ENCODE data around the gene RC3H2.

The RC3H2 gene, protein sequence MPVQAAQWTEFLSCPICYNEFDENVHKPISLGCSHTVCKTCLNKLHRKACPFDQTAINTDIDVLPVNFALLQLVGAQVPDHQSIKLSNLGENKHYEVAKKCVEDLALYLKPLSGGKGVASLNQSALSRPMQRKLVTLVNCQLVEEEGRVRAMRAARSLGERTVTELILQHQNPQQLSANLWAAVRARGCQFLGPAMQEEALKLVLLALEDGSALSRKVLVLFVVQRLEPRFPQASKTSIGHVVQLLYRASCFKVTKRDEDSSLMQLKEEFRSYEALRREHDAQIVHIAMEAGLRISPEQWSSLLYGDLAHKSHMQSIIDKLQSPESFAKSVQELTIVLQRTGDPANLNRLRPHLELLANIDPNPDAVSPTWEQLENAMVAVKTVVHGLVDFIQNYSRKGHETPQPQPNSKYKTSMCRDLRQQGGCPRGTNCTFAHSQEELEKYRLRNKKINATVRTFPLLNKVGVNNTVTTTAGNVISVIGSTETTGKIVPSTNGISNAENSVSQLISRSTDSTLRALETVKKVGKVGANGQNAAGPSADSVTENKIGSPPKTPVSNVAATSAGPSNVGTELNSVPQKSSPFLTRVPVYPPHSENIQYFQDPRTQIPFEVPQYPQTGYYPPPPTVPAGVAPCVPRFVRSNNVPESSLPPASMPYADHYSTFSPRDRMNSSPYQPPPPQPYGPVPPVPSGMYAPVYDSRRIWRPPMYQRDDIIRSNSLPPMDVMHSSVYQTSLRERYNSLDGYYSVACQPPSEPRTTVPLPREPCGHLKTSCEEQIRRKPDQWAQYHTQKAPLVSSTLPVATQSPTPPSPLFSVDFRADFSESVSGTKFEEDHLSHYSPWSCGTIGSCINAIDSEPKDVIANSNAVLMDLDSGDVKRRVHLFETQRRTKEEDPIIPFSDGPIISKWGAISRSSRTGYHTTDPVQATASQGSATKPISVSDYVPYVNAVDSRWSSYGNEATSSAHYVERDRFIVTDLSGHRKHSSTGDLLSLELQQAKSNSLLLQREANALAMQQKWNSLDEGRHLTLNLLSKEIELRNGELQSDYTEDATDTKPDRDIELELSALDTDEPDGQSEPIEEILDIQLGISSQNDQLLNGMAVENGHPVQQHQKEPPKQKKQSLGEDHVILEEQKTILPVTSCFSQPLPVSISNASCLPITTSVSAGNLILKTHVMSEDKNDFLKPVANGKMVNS

DNA sequence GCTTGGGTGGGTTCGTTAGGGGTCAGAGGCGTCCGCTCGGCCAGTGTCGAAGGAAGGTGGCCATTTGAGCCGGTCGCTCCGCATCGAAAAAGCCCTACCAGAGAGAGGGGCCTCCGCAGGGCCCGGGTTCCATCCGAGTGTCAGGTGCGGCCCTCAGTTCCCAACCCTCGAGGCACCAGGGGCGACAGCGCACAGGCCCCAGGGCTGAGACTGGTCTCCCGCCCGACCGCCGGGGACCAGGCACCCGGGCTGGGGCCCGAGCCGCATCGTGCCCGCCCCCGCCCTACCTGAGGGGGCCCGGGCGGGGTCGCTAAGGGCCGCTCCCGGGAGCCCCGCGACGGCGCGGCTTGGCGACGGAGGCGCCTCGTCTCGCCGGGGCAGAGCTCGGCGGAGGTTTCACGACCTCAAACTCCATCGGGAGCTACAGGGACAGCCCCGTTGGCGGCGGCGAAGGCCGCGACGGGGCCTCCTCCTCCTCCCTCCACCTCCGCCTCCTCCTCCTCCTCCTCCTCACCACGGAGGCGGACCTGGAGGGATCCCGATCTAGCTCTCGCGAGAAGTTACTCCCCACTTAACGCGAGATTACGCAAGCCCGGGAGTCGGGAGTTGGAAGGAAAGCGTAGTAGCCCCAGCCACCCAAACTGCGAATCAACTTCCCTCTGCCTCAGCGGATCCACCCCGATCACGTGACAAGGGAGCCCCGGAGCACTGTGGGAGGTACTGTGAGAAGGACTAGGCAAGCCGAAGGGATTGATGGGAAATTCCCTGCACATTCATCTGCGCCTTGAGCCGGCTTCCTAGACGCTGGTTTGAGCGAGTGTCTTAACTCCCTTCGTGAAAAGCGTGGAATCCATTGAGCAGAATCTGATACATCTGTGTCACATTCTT is at the start of gene RC3H2:
RC3H2 (minus strand) TSS at position 537 of the 888 bp plus-strand sequence. CDS start 7,850 bp downstream, outside the sequence.
- DNase-seq: peak; percentile 95

DNA sequence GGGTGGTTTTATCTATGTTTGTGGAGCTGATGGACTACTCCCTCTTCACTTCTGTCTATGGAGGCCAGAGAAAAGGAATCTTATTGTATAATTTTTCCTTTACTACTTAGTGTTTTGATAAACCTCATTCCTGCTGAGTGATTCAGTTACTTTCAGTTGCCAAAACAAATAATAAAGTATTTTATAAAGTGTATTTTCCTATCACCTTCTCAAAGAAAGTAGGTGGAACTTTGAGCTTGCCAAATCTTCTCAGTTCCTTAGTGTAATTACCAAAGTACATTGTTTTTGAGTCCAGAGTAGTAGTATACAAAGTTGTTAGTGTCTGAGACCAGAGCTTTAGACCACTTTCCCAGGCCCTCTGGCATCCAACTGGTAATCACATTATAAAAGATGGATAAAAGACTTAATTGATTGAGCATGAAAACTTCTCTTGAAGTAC is 49.1 kb upstream of the RC3H2 start:
- no peak for DNase-seq

DNA sequence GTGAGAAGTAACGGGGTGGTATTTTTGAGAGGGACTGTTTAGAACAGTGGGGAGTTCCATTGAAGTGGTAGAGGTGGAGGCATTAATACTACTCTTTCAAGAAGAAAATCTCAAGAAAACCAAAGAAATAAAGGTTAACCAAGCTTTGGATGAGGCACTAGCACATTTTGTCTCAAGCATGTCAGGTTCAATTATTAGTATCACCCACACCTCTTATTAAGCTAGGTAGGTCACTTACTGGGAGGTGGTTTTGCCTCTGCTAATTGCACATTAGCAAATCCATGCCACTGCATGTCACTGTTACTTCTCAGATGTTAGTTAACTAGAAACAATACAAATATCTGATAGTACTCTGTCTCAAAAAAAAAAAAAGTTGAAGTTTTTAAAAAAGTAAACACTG is 45.9 kb upstream of the RC3H2 start:
- DNase-seq: no peak

DNA sequence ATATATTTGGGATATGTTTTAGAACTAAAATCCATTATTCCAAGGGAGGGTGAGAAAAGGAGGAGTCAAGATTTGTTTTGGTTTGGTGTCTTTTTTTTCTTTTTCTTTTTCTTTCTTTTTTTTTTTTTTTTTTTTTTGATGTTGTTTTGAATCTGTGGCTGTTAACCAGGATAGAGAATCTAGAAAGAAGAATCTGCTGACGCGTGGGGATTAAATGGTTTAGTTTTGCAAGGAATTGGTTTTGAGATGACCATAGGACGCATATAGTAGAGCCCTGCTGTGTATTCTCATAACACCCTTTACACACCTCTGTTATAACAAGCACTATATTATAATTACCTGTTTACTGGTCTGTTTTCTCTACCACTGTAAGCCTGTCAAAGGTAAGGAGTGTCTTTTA is 45.1 kb upstream of the RC3H2 start:
- no peak for DNase-seq

DNA sequence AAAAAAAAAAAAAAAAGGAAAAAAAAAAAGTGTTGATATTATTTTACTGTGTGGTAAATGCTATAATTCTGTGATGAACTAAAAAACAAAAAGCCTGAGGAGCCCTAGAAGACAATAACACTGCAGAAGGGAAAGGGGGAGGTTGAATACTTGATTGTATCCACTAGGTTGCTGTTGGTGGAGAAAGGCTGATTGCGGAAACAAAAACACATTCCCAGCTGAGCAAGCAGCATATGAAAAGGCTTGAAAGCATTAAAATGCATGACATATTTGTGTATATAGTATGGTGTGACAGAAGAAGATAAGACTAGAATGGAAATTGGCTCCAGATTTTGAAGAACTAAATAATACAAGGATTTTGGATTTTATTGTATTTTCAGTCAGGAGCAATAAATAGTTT is 44.5 kb upstream of the RC3H2 start:
- no peak for DNase-seq

DNA sequence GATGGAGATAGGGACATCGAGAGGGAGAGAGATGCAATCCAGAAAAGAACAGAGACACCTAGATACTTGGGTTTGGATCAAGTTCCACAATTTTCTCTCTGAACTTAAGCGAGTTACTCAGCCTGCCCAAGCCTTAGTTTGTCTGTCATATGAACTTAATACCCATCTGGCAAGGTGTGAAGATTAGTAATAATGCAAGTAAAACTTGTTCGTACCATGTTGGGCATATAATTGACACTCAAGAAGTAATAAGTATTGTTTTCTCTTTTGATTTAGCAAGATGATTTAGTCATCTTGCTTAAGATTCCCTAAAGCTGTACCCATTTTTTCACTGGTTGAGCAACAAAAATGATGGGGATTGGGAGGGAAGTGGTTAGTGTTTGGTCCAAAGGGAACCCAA is 43.2 kb upstream of the RC3H2 start:
- no peak for DNase-seq

DNA sequence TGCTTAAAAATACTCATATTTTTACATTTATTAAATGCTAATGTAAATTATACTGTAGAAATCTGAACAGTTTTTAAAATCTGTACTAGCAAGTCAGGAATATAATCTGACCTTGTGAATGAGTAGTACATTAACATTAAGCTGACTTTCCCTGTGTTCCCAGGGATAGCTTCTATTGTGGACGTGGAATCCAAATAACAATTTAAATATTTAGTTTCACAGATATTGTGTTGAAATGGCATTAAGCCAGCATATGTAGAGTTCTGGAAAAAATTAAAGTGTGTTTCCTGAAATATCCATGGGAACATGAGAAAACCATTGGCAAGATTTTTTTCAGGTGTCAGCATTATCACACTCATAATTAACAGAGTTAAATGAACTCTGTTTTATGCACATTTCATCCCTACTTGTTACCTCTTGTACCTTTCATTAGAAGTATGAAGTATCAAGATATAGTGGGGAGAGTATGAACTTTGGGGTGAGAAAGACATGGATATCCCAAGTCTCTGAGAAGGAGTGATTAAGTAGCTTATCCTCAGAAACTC is 41.4 kb upstream of the RC3H2 start:
- no peak for DNase-seq

DNA sequence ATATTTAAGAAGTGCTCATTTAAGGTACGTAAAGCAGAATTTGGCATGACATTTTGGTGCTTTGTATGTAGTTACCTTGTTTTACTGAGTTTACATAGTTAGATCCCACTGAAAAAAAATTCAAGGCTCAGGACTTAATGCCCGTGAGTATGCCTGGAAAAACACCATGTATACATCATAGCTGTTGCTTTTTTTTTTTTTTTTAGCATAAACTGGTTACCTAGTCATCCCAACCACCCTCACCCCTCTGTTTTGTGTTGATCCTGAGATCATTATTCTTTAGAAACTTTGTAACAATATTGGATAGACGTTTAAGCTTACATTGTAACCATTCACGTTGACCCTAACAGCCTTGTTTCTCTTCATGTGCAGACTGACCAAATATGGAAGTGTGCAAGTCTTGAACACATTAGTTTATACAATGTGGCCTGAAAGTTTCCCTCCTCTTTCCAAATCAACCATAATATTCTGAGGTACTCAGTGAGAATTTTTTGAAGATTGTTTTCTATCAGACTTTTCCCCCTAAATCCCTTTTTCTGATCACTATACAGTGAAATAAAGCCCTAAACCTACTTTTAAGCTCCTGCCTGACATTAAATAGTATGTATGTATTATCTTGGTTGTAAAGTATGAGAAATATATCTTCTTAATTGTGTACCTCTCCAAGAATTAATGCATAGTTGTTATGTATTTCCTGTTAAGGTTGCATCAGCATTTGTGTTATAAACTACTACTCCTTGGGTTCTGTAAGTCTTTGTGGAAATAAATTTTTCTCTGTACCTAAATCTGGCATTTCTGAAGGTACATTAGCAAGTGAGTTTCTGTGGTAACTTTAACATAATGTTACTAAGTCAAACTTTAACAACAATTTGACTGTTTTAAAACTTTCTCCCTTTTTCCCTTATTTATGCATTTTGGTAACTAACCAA is 40.1 kb upstream of the RC3H2 start:
- no peak for DNase-seq

DNA sequence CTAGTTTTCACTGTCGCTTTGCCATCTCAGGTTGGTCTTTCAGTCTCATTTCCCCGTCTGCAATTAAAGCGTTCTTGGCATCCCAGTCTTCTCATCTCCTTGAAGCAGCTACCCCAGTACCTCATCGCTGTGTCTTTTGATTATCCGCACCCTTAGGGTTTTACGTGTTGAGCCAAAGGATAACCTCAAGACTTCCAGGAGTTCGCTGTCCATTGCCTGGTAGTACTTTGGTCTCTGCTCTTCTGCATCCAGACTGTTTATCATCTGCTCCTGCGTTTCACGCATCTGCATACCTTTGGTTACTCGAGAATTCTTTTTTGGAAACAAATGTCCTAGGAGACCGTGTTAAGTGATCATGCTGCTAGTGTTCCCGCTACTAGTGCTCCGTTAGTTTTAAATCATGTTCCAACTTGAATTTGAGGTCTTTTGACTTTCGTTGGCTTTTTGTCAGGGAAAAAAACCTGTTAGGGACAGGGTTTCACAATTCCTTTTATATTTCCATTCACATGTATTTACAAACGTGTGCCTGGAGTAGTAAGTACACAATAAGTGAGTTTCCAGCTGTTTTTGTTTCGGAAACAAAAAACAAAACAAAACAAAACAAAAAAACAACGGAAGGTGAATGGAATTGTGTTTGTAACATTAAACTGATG is 36.5 kb upstream of the RC3H2 start:
- no peak for DNase-seq

DNA sequence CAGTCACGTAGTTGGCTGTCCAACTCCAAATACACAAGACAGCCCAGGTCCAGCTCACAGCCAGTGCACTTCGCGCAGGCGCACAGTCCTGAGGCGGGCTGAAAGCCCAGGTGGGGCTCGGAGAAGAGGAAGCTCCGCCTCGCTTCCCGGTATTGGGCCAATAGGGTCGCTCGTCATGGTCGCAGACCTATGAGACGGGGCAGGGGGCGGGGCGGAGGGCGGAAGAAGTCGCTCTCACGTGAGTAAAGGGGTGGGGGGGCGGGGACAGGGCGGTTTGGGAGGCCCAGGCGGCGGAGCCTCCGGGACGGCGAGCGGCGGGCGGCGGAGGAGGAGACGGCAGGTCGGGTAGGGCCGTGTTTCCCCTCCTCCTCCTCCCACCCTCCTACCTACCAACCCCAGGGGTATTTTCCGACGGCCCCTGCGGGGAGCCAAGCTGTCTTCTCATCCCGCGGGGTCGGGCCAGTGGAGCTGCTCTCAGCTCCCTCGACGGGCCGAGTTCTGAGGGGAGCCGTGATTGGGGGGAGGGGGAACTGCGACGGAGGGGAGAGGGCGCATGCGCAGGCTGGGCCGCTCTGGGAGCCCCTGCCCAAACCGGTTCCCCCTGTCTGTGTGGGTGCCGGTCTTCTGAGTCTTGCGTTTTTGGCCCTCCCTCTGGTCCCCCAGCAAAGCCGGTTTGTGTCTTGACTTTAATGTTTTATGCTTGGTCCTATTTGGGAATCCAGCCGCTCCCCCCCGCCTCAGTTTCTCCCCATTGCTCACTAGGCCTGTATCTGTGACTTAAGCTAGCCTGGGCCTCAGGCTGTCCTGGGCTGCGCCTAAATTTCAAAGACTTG is 35.8 kb upstream of the RC3H2 start, which contains the start of gene RABGAP1:
RABGAP1 (plus strand) TSS at position 272 of the 833 bp plus-strand sequence. CDS start 16,040 bp downstream, outside the sequence.
- peak; percentile 99 for DNase-seq

DNA sequence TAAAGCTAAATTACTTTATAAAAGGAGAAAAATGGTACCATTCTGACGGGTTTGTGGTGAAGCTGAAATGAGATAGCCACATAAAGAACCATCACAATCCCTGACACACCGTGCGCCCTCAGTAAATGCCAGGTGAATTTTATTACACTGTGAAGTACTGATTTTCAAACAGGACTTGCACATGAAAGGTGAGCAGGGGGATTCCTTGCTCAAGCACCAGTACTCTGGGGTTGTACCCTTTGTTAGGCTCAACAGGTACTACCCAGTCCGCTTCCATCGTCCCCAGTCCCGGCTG is 35.2 kb upstream of the RC3H2 start:
- DNase-seq: no peak

DNA sequence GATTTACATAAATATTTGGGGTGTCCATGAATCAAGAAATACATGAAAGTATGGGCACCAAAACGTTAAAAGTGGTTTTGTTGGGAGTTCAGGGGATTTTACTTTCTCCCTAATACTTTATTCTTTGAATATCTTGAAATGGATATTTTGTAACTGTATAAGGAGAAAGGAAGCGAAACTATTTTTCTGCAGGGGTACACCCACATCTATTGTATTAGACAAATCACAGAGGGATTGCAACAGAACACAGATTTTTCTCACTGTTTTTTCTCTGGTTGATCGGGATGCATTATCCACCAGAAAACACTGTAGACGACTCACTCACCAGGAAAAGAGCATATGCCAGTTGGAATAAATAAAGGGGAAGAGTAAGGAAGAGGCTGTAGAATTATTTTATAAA is 34.4 kb upstream of the RC3H2 start:
- no peak for DNase-seq

DNA sequence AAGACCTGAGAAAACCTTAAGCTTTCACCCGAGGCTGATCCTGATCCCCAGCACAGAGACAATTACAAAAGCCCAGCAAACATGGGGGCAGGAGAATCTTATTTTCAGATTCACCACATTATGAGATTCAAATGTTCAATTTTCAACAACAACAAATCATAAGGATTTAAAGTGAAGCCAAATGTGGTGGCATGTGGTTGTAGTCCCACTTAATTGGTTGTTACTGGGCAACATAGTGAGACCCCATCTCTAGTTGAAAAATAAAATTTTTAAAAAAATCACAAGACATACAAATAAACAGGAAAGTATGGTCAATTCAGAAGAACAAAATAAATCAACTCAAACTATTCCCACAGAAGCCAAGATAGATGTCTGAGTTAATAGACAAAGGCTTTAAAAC is 31.7 kb upstream of the RC3H2 start:
- no peak for DNase-seq

DNA sequence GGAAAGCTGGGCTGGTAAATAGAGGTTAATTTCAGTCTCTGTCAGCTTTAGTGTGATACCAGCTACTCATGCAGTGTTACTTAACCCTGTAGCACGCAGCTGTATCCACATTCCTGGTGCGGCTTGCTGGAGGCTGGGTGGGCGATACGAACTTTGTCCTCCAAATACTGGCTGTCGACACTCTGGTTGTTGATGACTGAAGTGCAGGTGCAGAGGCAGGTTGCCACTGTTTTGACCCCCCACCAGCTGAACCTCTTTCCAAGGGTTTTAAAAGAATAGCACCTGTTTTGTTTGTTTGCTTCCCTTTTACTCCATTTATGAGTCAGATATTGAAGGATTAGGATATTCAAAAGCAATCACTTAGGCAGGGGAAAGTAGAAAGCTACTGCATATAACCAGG is 31.3 kb upstream of the RC3H2 start:
- DNase-seq: no peak

DNA sequence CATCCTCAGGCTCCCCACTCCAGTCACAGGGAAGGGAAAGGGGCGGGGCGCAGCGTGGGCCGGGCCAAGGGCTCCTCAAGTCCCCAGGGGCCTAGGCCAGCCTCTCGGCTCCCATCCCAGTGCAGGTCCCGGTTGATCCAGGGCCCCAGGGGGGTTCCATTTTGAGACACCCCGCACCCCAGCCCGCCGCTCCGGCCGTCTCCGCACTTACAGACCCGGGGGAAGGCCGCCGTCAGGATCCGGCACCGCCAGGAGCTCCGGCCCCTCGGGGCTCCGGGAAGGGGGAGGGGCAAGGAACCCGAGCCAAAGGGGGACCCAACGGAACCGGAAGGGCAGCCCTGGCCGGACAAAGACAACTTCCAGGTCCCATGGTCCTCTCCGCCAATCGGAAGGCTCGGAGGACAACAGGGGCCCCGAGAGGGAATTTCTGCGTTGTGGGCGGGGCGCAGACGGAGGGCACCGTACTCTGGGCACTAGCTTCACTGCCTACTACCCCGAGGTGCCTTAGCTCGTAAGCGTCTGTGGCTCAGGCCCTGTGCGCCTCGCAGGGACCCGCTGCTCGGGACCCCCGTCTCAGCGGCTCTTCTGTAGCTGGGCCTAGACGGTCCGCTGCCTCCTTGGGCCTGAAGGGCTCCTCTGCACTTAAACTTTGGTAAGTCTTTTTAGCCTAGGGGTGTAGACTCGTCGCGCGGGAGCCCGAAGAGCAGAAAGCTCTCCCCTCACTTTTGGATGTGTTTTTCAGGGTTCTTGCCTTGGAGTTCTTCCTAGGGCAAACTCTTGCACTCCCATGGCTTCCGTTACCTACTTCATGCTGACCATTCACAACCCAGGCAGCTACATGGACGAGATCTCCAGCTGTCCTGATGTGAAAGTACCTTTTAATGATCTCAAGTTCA is 26.3 kb upstream of the RC3H2 start, which contains the start of gene ZBTB26:
ZBTB26 (minus strand) TSS at position 287 of the 896 bp plus-strand sequence. CDS start 11,578 bp downstream, outside the sequence.
- peak; percentile 90 for DNase-seq

DNA sequence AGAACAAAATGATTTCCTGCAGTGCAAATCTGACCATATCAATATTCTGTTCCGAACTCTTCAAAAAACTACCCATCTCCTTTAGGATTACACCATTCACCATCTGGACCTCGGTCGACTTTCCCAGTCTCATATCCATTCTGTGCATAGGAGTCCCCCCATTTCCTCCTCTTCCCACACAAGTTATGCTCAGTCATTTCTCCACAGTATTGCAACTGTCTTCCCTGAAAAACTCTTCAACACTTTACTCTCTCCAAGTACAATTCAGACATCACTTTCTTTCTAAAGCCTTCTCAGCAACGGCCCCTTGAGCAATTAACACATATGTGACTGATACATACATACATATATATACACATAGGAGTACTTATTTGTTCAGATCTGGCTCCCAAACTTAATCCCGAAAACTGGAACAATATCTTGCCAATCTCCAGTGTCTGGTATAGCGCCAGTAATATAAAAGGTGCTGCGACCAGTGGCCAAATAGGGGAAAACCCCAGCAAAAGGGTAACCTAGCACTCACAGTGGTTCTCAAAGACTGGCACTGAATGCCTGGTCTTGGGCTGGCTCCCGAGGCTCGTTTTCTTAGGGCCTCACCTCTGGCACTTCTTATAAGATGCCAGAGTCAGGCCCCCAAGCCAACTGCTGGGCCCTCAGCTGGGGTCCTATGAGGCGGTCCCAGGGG is 25.5 kb upstream of the RC3H2 start:
- no peak for DNase-seq

DNA sequence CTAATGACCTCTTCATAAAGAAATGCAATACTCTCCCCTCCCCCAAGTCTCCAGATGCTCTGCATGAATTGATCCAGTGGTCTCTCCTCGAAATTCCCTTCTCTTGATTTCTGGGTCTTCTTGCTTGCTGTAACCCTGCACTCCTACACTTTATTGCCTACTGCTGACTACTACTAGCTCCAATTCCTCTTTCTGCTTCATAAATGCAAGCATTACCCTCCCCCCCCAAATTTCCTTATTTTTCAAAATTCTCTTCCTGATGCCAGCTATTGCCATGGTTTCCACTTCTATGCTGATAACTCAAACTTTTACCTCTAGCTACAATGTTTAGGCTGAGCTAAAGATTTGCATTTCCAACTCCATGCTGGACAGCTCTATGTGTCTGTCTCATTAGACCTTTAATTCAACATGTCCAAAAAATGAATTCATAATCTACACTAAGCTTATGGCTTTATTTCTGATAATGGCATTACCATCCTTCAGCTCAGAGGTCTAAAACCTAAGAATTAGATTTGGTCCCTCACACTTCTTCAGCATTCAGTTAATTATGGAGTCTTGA is 24.7 kb upstream of the RC3H2 start:
- no peak for DNase-seq
